Osteocyte (in vitro differentiated cells): Measurements from ENCODE around the gene MICOS13. TPM values are rescaled to one million over a fixed set of nuclear protein-coding genes. Genes with fewer than 3 reads are reported as not detected.

Experiments
- DNase-seq: peaks from one replicate; pipeline ENCODE4 v3.0.0; 2021; ENCODE audit warnings: mixed read lengths; ENCODE audit not compliant: unreplicated experiment; ENCODE audit errors: extremely low spot score
- H3K27ac Mint-ChIP-seq: one replicate; pipeline ENCODE4 v1.8.0; 2021; ENCODE audit warnings: mild to moderate bottlenecking, mixed read lengths; ENCODE audit not compliant: unreplicated experiment
- H3K27me3 Mint-ChIP-seq: one replicate; pipeline ENCODE4 v1.8.0; 2021; ENCODE audit warnings: mixed read lengths; ENCODE audit not compliant: unreplicated experiment
- H3K36me3 Mint-ChIP-seq: one replicate; pipeline ENCODE4 v1.8.0; 2021; ENCODE audit warnings: mixed read lengths; ENCODE audit not compliant: unreplicated experiment
- H3K4me1 Mint-ChIP-seq: one replicate; pipeline ENCODE4 v1.8.0; 2021; ENCODE audit warnings: mixed read lengths; ENCODE audit not compliant: unreplicated experiment
- H3K4me3 Mint-ChIP-seq: one replicate; pipeline ENCODE4 v1.8.0; 2021; ENCODE audit warnings: mild to moderate bottlenecking, moderate library complexity, mixed read lengths; ENCODE audit not compliant: unreplicated experiment
- H3K9me3 Mint-ChIP-seq: one replicate; pipeline ENCODE4 v1.8.0; 2021; ENCODE audit warnings: mixed read lengths; ENCODE audit not compliant: unreplicated experiment
- total RNA-seq: library from RNA; stranded (reverse); gene quantifications from 2 replicates; pipeline ENCODE4 v1.2.1, GENCODE V29; 2021
- TF ChIP-seq, protein P1 (sequence below): fragments of 200-600 bp; sonication (generic); IDR thresholded peaks from 2 replicates; pipeline ENCODE4 v1.5.0; 2021; ENCODE audit warnings: antibody characterized with exemption, mild to moderate bottlenecking, moderate library complexity

MICOS13 gene
- total RNA-seq, 1 donor from 2014 or later = 60.7 TPM

DNA sequence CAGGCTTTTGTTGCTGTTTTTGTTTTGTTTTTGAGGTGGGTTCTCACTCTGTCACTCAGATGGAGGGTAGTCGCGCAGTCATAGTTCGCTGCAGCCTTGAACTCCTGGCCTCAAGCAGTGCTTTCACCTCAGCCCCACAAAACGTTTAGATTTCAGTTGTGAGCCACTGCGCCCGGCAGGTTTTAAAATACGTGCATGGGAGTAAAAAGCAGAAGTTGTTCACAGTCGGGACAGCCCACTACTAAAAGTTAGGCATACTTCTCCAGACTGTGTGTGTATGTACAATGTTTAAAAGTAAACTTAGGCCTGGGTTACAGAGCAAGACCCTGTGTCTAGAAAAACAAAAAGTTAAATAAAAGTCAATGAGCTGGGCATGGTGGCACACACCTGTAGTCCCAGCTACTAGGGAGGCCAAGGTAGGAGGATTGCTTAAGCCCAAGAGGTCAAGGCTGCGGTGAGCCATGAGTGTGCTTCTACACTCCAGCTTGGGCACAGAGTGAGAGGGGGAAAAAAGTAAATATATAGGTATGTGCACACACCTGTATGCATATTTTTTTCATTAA lies 51.3 kb downstream of the MICOS13 start:
- H3K4me1 Mint-ChIP-seq = peaks cover 32% of the 10 kb centered on the region
- H3K27me3 Mint-ChIP-seq = no peaks in the 10 kb centered on the region
- no peaks in the 10 kb centered on the region for H3K9me3 Mint-ChIP-seq
- H3K27ac Mint-ChIP-seq = no peak overlapping the region
- no peak for DNase-seq
- peaks cover 32% of the 10 kb centered on the region for H3K36me3 Mint-ChIP-seq
- TF ChIP-seq, protein P1, sequence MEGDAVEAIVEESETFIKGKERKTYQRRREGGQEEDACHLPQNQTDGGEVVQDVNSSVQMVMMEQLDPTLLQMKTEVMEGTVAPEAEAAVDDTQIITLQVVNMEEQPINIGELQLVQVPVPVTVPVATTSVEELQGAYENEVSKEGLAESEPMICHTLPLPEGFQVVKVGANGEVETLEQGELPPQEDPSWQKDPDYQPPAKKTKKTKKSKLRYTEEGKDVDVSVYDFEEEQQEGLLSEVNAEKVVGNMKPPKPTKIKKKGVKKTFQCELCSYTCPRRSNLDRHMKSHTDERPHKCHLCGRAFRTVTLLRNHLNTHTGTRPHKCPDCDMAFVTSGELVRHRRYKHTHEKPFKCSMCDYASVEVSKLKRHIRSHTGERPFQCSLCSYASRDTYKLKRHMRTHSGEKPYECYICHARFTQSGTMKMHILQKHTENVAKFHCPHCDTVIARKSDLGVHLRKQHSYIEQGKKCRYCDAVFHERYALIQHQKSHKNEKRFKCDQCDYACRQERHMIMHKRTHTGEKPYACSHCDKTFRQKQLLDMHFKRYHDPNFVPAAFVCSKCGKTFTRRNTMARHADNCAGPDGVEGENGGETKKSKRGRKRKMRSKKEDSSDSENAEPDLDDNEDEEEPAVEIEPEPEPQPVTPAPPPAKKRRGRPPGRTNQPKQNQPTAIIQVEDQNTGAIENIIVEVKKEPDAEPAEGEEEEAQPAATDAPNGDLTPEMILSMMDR = no peak
- H3K4me3 Mint-ChIP-seq = no peak overlapping the region

DNA sequence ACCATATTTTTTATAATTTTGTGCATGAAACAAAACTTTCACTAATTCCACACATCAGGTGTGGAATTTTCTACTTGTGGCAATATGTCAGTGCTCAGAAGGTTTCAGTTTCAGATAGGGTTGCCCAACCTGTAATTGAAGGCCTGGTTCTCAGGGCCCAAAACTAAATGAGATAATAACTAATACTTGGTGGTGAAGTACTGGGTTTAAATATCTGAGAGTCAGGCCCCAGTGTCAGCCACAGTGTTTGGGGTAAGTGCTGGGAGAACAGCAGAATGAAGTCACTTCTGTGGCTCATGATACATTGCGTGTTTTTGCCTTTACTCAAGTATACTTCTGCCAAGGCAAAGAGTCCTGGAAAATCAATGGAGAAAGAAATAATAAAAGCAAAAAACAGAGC lies 51.9 kb downstream of the MICOS13 start:
- TF ChIP-seq, protein P1 = no peak

More for the DNA sequence above, 51.9 kb downstream of the MICOS13 start:
- no peak overlapping the region for H3K27ac Mint-ChIP-seq
- no peak for DNase-seq
- H3K4me3 Mint-ChIP-seq = no peak overlapping the region
- H3K9me3 Mint-ChIP-seq = no peaks in the 10 kb centered on the region
- peaks cover 32% of the 10 kb centered on the region for H3K4me1 Mint-ChIP-seq
- H3K27me3 Mint-ChIP-seq = no peaks in the 10 kb centered on the region
- H3K36me3 Mint-ChIP-seq = peaks cover 32% of the 10 kb centered on the region

Other genes with a start within 250 kb of the MICOS13 start
- not detected in 2 replicates for gene ZNRF4, start 225.1 kb downstream of the MICOS13 start, total RNA-seq
- gene TINCR, start 112.6 kb downstream of the MICOS13 start, total RNA-seq = 13.5 and 16.4 TPM in 2 replicates
- gene SAFB2, start 57.7 kb downstream of the MICOS13 start, total RNA-seq = 79.9 and 91.9 TPM in 2 replicates
- gene SAFB, start 57.4 kb downstream of the MICOS13 start, total RNA-seq = 88.2 and 97.1 TPM in 2 replicates
- gene HSD11B1L, start 511 bp upstream of the MICOS13 start, total RNA-seq = 9.7 and 10.7 TPM in 2 replicates
- gene RPL36, start 9.8 kb upstream of the MICOS13 start, total RNA-seq = 716 and 728 TPM in 2 replicates
- 90.3 and 93.9 TPM in 2 replicates for gene LONP1, start 39.6 kb upstream of the MICOS13 start, total RNA-seq
- gene CATSPERD, start 40.1 kb upstream of the MICOS13 start, total RNA-seq = not detected in 2 replicates
- 2.0 and 3.1 TPM in 2 replicates for gene PRR22, start 104.2 kb upstream of the MICOS13 start, total RNA-seq
- 29.0 and 30.9 TPM in 2 replicates for gene DUS3L, start 110.6 kb upstream of the MICOS13 start, total RNA-seq
- gene NRTN, start 124.6 kb upstream of the MICOS13 start, total RNA-seq = 0.40 TPM in 1 of 2 replicates, not detected in the other
- not detected in 2 replicates for gene FUT6, start 159.2 kb upstream of the MICOS13 start, total RNA-seq
- not detected in 2 replicates for gene FUT3, start 170.9 kb upstream of the MICOS13 start, total RNA-seq
- not detected in 2 replicates for gene FUT5, start 190.0 kb upstream of the MICOS13 start, total RNA-seq
- 253 and 259 TPM in 2 replicates for gene NDUFA11, start 223.3 kb upstream of the MICOS13 start, total RNA-seq
- 10.0 and 10.7 TPM in 2 replicates for gene VMAC, start 224.4 kb upstream of the MICOS13 start, total RNA-seq
- 14.4 and 15.6 TPM in 2 replicates for gene CAPS, start 233.7 kb upstream of the MICOS13 start, total RNA-seq